IPS-20b (cell line): ENCODE measurements around the gene DVL2.
A peak's percentile ranks its signal among the peaks of the same experiment; 100 is the strongest.
"Not testable (repeated sequence)": the region's sequence is repeated elsewhere in the genome, so short reads cannot be mapped to it uniquely, and the experiment has no call there.

Experiments
- H3K27ac ChIP-seq: one replicate; pipeline ENCODE4 v1.5.1; 2013; ENCODE audit warnings: low read length
- H3K27me3 ChIP-seq: 2 replicates; pipeline ENCODE4 v1.6.1; 2013; ENCODE audit warnings: mild to moderate bottlenecking, low read length, inconsistent platforms; ENCODE audit not compliant: insufficient read depth
- H3K36me3 ChIP-seq: 2 replicates; pipeline ENCODE4 v1.6.1; 2013; ENCODE audit warnings: low read depth, mild to moderate bottlenecking, inconsistent platforms, low read length, moderate library complexity; ENCODE audit not compliant: insufficient read depth
- H3K4me1 ChIP-seq: 2 replicates; pipeline ENCODE4 v1.6.1; 2013; ENCODE audit warnings: mild to moderate bottlenecking, control low read depth, inconsistent platforms, low read length, moderate library complexity; ENCODE audit not compliant: insufficient read depth
- H3K4me3 ChIP-seq: 2 replicates; pipeline ENCODE4 v1.5.1; 2013; ENCODE audit warnings: mild to moderate bottlenecking, low read length, inconsistent platforms
- H3K9ac ChIP-seq: 2 replicates; pipeline ENCODE4 v1.6.1; 2013; ENCODE audit warnings: low read depth, mild to moderate bottlenecking, inconsistent platforms, low read length, moderate library complexity
- H3K9me3 ChIP-seq: 2 replicates; pipeline ENCODE4 v1.6.1; 2013; ENCODE audit warnings: mild to moderate bottlenecking, low read depth, low read length, inconsistent platforms; ENCODE audit not compliant: insufficient read depth

The DVL2 gene

DNA sequence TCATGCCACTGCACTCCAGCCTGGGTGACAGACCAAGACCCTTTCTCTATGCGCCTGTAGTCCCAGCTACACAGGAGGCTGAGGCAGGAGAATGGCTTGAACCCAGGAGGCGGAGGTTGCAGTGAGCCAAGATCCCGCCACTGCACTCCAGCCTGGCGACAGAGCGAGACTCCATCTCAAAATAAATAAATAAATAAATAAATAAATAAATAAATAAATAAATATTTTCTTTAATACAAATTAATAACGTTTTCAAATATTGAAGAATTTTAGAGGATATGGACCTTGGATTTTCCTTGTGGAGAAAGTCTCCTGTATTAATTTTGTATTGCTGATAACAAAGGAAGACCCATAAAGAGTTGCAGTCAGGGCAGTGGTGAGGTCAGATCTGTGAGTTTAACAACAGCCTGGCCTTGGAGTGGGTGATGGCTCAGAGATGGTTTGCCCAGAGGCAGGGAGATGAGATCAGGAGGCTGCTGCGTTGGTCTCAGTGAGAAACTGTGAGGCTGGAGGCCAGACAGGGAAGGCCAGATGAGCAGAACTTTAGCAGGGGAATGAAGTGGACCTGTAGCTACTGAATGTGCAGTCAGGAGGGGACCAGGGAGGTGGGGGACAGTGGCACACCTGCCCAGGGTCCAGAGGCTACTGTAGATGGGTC lies 50.8 kb downstream of the DVL2 start:
- H3K9me3 ChIP-seq = no peaks in the 10 kb centered on the region
- 0 out of 2 replicates have a peak, but pooled peaks cover 3% of the 10 kb centered on the region for H3K36me3 ChIP-seq
- H3K4me1 ChIP-seq = no peaks in the 10 kb centered on the region
- H3K27me3 ChIP-seq = no peaks in the 10 kb centered on the region
- H3K27ac ChIP-seq = no peak overlapping the region
- H3K4me3 ChIP-seq = no peak overlapping the region
- no peak overlapping the region for H3K9ac ChIP-seq

DNA sequence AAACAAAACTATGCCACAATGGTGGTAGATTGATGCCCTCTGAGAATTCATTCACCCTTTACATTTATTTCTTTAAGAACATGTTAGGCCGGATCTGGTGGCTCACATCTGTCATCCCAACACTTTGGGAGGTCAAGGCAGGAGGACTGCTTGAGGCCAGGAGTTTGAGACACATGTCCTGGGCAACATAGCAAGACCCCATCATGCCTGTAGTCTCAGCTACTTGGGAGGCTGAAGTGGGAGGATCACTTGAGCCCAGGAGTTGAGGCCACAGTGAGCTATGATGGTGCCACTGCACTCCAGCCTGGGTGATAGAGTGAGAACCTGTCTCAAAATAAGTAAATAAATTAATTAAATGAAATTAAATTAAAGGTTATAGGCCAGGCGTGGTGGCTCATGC lies 52.2 kb downstream of the DVL2 start:
- not testable (repeated sequence) for H3K4me3 ChIP-seq, H3K9ac ChIP-seq, H3K9me3 ChIP-seq, H3K27ac ChIP-seq, H3K4me1 ChIP-seq, H3K36me3 ChIP-seq
- peaks cover 12% of the 10 kb centered on the region for H3K27me3 ChIP-seq

DNA sequence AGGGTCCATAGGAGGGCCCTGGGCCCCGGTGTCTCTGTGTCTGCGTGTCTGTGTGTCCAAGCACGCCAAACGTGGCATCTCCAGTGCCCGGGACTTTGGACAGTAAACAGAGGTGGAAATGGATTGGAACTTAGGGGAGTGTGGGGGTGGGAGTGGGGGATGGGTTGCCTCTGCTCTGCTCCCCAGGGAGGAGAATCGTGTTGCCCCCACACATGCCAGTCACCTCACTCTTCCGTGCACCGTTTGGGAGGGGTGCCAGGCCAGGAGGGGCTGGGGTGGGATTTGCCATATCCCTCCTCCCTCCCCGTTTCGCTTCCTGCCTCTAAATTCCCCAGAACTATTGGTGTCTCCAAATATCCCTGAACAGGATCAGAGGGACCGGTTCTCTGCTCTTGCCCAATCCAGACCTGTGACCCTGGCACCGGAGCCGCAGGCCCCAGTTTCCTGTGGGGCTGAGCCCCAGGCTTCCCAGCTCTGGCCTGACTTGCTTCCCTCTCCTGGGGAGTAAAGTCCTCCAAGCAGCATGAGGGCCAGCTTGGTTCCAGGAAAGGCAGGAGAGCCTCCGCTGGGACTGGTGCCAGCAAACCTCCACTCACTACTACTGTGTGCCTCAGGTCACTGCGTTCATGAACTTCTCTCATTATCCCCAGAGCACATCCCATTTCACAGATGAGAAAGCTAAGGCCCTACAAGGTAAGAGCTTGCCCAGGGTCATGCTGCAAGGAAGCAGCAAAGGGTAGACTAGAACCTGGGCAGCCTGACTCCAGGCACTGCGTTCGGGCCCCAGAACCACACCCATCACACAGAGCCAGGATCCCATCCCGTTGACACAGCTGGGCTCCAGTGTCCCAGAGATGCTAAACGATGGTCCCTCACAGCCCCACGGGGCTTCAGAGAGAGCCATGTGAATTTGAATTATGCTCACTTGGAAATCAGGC lies 54.7 kb downstream of the DVL2 start, which contains the start of gene ASGR1:
ASGR1 (minus strand) TSS at position 54 of the 938 bp plus-strand sequence. CDS start 807 bp downstream, outside the sequence.
- Histone ChIP-seq H3K4me1 (no peaks in the 10 kb centered on the region), H3K9me3 (no peaks in the 10 kb centered on the region), H3K27me3 (peaks cover 37% of the 10 kb centered on the region), H3K9ac (peak within 1 kb of the TSS; percentile 83; the same call in 1 of the 2 replicates), H3K27ac (no peak within 1 kb of the TSS), H3K36me3 (no peaks in the 10 kb centered on the region), H3K4me3 (peak within 1 kb of the TSS; percentile 84)

DNA sequence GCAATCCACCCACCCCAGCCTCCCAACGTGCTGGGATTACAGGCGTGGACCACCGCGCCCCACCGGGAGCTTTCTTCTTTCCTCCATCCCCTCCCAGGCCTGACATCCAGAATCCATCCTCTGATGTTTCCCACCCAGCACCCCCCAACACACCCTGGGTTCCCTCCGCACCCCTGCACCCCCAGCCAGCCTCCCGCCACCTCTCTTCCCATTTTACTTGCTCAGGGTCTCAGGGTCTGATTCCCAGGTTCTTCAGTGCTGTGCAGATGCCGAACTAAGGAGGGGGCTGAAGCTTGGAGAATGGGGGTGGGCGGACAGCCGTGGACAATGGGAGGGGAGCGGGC lies 55.4 kb downstream of the DVL2 start:
- Histone ChIP-seq H3K36me3 (no peaks in the 10 kb centered on the region), H3K4me3 (no peak overlapping the region), H3K27me3 (peaks cover 42% of the 10 kb centered on the region), H3K27ac (no peak overlapping the region), H3K9me3 (no peaks in the 10 kb centered on the region), H3K9ac (no peak overlapping the region), H3K4me1 (no peaks in the 10 kb centered on the region)

DNA sequence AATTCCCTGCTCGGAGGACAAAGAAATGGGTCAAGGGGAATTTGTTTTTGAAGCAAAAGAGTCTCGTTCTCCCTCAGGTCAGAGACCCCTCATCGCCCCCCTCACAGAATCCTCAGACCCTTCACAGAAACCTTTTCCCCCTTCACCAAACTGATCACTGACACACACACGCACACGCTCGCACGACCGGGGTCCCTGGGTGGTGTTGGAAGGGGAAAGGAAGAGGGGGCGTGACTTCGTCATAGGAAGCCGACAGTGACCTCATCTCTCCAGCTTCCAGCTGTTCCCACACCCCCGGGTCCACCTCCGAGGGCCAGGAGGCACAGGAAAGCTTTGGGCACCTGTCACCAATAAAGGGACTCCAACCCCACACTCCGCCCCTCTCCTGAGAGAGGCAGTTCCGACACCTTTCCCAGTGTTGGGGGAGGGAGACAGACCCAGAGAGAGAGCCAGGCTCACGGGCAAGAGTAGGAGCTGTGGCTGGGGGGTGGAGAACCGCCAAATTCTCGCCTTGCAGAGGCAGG lies 56.3 kb downstream of the DVL2 start:
- peak overlapping the region; percentile 84 for H3K4me3 ChIP-seq

DNA sequence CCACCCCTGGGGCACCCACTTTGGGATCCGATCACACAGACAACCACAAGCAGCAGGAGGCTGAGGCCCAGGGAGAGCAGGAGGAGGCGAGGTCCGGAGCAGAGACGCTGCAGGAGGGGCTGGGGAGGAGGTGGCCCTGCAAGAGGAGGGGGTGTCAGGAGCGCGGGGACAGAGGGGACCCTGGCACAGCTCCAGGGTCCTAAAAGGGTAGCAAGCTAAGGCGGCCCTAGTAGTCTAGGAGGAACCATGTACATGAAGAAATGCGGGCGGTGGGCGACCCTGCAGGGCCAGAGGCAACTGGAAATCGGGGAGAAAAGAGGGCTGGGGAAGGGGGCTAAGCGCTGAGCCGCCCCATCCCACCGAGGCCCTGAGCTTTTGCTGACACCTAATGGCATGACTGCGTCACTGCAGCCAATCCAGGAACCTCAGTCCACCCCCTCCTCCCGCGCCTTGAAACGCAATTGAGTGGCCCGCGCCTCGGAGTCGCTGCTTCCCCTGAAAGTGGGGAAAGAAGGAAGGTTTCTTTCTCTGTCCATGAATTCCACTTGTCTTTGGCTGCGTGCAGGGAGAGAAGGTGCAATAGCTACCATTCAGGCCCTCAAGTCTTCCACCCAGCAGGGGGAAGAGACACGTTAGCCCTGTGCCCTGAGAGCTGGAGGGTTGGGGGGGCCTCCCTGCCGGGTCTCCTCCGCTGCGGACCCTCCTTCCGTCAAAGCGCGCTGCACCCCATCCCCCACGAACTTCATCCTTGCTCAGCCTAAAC lies 56.9 kb downstream of the DVL2 start:
- H3K4me3 ChIP-seq = peak overlapping the region; percentile 84
- no peaks in the 10 kb centered on the region for H3K9me3 ChIP-seq
- H3K9ac ChIP-seq = peak overlapping the region; percentile 83; the same call in 1 of the 2 replicates
- H3K27ac ChIP-seq = no peak overlapping the region
- no peaks in the 10 kb centered on the region for H3K36me3 ChIP-seq
- H3K4me1 ChIP-seq = no peaks in the 10 kb centered on the region
- peaks cover 52% of the 10 kb centered on the region for H3K27me3 ChIP-seq

More for the DNA sequence above, 56.3 kb downstream of the DVL2 start:
- H3K27ac ChIP-seq = no peak overlapping the region
- H3K4me1 ChIP-seq = no peaks in the 10 kb centered on the region
- peaks cover 51% of the 10 kb centered on the region for H3K27me3 ChIP-seq
- peak overlapping the region; percentile 83; the same call in 1 of the 2 replicates for H3K9ac ChIP-seq
- no peaks in the 10 kb centered on the region for H3K9me3 ChIP-seq
- no peaks in the 10 kb centered on the region for H3K36me3 ChIP-seq

DNA sequence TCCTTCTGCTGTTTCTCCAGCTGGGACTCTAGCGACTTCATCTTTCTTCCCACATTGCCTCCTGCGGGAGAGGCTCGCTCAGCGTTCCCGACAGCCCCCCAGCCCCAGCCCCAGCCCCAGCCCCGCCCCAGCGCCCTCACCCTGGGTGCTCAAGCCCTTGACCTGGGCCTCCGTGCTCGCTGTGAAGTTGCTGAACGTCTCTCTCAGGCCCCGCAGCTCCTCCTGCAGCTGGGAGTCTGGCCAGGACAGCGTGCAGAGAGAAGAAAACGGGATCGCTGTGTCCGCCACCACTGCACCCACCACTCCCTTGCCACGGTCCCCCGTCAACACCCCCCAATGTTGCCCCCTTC lies 57.5 kb downstream of the DVL2 start:
- Histone ChIP-seq H3K4me3 (peak overlapping the region; percentile 84), H3K27ac (no peak overlapping the region), H3K4me1 (no peaks in the 10 kb centered on the region), H3K9ac (peak overlapping the region; percentile 83; the same call in 1 of the 2 replicates), H3K9me3 (no peaks in the 10 kb centered on the region), H3K27me3 (peaks cover 52% of the 10 kb centered on the region), H3K36me3 (no peaks in the 10 kb centered on the region)

DNA sequence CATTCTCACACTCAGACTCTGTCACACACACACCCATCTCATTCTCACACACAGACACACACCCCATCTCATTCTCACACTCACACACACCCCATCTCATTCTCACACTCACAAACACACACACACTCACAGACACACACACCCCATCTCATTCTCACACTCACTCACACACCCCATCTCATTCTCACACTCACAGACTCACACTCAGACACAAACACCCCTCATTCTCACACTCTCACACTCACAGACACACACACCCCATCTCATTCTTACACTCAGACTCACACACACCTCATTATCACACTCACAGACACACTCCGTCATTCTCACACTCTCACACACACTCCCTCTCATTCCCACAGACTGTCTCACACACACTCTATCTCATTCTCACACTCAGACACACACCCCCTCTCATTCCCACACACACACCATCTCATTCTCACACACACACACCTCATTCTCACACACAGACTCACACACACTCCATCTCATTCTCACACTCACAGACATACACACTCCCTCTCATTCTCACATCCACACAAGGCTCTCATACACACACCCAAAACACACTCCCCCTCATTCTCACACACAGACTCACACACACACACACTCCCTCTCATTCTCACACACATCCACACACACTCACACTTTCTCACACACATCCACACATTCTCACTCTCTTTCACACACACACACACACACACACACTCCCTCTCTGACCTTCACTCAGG lies 58.0 kb downstream of the DVL2 start:
- Histone ChIP-seq H3K27ac (no peak overlapping the region), H3K27me3 (peaks cover 52% of the 10 kb centered on the region), H3K4me3 (0 out of 2 replicates have a peak overlapping the region, but pooled peaks have one; percentile 12), H3K4me1 (no peaks in the 10 kb centered on the region), H3K36me3 (no peaks in the 10 kb centered on the region), H3K9me3 (no peaks in the 10 kb centered on the region), H3K9ac (no peak overlapping the region)
